ENCODE measurements around the gene OBSL1.

- TF ChIP-seq, protein P1, sequence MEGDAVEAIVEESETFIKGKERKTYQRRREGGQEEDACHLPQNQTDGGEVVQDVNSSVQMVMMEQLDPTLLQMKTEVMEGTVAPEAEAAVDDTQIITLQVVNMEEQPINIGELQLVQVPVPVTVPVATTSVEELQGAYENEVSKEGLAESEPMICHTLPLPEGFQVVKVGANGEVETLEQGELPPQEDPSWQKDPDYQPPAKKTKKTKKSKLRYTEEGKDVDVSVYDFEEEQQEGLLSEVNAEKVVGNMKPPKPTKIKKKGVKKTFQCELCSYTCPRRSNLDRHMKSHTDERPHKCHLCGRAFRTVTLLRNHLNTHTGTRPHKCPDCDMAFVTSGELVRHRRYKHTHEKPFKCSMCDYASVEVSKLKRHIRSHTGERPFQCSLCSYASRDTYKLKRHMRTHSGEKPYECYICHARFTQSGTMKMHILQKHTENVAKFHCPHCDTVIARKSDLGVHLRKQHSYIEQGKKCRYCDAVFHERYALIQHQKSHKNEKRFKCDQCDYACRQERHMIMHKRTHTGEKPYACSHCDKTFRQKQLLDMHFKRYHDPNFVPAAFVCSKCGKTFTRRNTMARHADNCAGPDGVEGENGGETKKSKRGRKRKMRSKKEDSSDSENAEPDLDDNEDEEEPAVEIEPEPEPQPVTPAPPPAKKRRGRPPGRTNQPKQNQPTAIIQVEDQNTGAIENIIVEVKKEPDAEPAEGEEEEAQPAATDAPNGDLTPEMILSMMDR (conservative IDR thresholded peaks at IDR 0.05; ENCODE audit: low read depth, low read length): no peak
- TF ChIP-seq POLR2A (IDR thresholded peaks at IDR 0.05; ENCODE audit: low read depth, low read length): no peak
- no peak for TF ChIP-seq MXI1 (IDR thresholded peaks at IDR 0.05; ENCODE audit: borderline replicate concordance, low read depth, low read length)
Measured at GRCh38 chr2:219527076-219527394, 44.3 kb downstream of the OBSL1 start.
